CD1c-positive myeloid dendritic cell (primary cell): ENCODE results near the gene AP1M1.
"Not testable (repeated sequence)": the region's sequence is repeated elsewhere in the genome, so short reads cannot be mapped to it uniquely, and the experiment has no call there.

Experiments used
- DNase-seq: peaks from one replicate; pipeline ENCODE4 v3.0.0-alpha.2; 2016; ENCODE audit errors: extremely low spot score

AP1M1 gene

DNA sequence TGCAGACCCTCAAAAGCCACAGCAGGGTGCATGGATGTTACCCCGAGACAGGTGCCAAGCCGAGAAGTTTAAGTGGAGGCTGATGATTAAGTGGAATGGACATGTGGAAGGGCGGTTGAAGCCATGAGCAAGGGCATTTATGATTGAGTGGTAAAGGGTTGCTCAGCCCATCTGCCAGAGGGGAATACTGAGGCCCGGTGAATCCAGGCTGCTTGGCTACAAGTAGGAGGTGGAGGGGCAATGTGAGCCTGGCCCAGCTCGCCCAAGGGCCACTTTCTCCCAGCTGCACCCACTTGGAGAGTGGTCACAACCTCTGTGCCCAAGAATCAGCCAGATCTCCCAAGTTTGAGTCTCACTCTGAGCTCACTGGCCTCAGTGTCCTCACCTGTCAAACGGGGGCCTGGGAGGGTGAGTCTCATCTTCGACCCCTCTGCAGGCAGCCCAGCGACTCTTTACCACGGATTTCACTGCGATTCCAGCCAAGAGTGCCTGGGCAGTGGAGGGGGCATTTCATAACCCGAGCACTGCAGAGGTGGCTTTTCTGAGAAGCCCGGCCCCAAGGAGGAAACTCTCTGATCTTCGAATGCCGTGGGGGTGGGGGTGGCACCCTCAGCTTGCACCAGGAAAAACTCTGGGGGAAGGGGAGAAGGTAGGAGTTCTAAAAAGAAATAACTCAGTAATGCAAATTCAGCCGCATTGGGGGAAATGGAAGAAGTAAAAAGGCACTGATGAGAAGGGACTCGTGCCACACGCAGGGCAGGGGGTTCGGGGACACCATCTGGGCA, 64.1 kb downstream of the AP1M1 start:
- peak; percentile 36 for DNase-seq

DNA sequence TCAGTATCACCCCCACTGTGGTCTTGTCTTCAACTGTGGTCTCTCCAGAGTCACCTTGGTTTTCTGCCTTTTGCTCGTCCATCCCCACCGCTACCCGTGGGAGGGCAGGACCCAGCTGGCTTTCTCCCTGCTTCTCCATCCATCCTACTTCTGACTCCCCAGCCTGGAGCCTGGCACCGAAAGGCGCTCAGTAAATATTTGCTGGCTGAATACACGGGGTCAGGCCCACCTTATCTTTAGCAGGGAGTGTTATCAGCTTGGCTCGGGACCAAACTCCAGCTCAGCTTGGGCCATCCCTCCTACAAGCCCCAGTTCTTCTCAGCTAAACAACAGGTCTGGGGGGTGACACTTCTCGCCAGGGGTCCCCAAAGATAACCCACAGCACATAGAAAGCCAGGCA, 64.9 kb downstream of the AP1M1 start:
- DNase-seq, result no peak

DNA sequence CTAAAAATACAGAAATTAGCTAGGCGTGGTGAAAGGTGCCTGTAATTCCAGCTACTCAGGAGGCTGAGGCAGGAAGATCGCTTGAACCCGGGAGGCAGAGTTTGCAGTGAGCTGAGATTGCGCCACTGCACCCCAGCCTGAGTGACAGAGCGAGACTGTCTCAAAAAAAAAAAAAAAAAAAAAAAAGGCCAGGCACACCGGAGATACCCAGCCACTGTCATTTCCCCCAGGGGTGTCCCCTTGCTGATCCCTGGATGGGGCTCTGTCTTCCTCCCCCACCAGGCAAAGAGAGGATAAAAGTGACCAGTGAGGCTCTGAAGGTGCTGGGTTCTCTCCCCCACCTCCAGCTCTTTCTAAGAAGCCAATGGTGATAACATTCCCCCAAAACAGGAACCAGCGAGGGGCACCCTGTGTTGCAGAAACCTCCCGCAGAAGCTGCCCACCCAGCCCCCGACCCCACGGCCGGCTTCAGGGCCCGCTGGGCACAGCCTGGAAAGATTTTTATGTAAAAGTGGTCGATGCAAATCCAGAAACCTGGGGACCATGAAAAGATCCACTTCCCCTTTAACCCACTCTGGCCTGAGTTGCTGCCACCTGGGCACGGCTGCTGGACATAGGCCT, 65.5 kb downstream of the AP1M1 start:
- DNase-seq, result no peak

DNA sequence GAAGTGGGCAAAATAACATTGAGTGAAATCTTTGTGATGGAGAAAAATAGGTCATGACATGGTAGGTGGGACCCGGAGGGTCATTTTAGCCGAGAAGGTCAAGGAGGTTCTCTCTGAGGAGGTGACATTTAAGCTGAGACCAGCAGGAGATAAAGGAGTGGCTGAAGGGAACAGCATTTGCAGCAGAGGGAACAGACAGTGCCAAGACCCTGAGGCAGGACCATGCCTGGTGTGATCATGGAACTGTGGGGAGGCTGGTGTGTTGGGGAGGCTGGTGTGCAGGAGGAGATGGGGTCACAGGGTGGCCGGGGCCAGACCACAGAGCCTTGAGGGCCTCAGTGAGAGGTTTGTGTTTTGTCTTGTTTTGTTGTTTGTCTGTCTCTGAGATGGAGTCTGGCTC, 67.5 kb downstream of the AP1M1 start:
- DNase-seq, result no peak

DNA sequence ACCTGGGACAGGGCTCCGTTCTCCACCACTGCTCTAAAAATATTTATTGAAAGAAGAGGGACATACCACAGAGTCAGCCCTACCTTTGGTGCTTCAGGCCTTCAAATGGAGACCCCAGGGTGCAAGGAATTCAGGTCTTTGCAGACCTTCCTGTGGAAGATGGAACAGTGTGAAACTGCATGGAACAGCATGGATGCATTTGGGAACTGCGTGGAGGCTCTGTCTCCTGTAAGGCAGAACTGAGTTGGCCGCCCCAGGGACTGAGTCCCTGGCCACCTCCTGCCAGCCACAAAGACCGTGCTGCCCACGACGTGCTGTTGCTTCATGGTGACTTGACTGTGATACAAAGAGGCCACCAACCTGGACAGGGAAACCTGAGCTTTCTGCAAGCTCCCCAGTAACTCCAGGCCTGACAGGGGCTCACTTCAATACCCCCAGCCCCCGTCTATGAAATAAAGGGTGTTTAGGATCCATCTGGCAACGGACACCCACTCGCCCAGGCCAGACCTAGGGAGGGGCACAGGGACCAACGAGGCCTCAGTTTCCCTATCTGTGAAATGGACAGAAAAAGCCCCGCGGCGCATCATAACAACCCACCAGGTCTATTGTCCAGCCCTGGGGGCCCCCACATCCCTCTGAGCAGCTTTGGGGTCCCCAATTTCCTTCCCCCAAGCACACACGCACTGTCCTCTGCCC, 68.3 kb downstream of the AP1M1 start:
- DNase-seq, result no peak

DNA sequence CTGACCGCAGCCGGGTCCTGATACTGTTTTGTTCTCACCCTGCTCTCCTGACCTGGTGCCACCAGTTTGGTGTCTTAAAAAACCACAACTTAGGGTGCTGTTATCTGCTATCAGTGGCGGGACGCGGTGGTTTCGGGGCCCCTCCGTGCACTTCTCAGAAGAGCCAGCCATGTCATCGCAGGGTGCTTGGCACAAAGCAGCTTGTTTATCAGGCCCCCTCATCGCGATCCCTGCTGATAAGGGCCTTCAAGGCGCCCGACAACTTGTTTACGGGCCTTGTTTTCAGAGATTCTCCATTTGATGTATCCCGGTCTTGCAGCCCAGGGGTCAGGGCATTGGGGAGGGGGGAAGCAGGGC, 68.9 kb downstream of the AP1M1 start:
- no peak for DNase-seq

DNA sequence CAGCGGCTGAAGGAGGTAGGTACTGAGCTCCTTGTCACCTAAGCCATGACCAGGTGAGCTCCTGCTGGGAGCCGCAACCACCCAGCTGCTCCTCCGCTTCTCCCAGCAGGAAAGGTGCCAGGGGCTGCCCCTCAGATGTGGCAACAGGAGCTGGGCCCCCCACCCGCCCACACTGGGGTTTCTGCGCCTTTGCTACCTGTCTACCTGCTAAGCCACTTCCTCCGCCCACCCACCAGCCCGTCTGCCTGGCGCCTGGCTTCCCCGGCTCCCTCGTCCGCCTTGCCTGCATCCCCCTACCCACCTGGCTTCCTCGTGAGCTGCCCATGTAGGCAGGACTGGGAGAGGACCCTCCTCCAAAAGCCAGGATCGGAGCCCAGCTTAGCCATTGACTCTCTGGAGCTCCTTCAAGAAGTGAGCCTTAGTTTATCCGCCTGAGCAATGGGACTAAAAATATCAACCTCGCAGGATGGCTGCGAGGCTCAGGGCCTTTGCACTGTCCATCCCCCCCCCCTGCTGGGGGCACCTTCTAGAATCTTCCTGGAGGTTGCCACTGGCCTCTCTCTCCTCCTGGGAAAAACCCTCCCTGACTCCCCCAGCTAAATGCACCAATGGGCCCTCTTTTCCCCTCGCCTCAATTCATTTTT, 71.1 kb downstream of the AP1M1 start:
- no peak for DNase-seq

DNA sequence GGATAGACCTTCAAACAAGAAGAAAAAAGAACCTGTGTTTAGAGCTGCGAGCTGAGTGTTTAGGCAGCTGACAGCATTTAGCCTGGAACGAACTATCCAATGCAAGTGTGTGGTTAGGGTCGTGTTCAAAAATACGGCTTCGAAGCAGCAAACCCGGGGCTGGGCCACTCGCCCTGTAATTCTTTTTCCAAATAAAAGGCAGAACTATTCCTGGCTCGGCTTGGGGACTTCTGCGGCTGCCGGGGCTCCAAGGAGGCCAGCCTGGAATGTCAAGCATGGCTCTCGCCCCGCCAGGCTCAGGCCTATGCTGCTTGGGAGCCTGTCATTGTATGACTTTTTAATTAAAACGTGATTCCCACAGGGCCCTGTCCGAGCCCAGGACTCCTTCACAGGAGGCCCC, 75.2 kb downstream of the AP1M1 start:
- DNase-seq, result no peak

DNA sequence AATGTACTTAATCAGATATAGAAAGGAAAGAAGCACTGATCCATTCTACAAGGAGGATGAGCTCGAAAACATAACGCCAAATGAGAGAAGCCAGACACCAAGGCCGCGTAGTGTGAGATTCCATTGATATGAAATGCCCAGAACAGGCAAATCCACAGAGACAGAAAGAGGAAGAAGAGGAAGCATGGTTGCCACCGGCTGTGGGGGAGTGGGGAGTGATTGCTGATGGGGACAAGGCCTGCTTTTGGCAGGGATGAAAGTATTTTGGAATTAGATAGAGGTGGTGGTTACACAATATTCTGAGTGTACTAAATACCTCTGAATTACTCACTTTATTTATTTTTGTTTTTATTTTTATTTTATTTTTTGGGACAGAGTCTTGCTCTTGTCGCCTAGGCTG, 76.7 kb downstream of the AP1M1 start:
- peak; percentile 38 for DNase-seq

DNA sequence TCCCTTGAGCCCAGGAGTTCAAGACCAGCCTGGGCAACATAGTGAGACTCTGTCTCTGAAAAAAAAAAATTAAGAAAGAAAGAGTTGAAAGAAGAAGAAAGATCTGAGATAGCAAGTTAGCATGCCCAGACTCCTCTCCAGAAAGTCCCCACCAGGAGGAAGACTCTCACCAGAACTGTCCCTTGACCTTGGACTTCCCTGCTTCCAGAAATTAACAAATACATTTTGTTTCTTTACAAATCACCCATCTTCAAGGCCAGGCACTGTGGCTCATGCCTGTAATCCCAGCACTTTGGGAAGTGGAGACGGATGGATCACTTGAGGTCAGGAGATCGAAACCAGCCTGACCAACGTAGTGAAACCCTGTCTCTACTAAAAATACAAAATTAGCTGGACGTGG, 82.6 kb downstream of the AP1M1 start:
- DNase-seq, result no peak

DNA sequence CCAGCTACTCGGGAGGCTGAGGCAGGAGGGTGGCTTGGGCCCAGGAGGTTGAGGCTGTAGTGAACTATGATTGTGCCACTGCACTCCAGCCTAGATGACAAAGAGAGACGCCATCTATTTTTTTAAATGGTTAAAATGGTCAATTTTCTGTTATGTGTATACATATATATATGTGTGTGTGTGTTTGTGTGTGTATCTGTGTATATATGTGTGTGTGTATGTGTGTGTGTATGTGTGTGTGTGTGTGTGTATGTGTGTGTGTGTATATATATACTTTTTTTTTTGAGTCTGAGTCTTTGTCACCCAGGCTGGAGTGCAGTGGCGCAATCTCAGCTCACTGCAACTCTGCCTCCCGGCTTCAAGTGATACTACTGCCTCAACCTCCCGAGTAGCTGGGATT, 84.0 kb downstream of the AP1M1 start:
- DNase-seq, result no peak

DNA sequence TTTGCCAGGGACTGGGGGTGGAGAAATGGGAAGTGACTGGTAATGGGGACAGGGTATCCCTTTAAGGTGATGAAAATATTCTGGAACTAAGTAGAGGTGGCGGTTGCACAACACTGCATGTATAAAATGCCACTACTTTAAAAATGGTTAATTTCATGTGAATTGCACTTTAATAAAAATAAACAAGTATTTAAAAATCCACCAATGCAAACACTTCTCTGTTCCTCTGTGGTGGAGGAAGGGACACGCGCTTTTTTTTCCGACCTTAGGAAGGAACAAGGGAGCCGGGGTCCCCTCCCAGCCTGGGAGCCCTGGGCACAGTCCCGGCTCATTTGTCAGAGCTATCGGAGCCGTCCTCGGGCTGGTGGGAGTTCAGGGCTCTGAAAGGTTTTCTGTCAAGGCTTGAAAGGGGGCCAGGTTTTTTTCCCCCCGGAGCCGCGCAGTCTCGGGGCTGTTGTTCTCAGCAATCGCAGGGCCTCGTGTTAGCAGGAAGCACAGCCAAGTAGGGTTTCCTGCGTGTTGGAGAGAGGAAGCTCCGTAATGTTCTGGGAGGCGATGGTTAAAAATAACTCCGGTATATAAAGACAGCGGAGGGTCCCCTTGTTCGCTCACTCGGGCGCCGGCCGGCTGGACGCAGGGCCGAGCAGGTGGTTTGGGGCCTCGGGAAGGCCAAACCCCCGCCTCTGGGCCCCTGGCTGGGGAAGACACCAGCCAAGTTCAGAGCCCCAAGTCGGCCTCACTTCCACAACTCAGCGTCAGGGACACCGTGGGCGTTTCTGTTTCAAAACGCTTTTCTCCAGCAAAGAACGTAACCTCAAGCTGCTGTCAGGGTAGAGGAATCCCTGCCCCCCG, 85.7 kb downstream of the AP1M1 start:
- peak; percentile 96 for DNase-seq

DNA sequence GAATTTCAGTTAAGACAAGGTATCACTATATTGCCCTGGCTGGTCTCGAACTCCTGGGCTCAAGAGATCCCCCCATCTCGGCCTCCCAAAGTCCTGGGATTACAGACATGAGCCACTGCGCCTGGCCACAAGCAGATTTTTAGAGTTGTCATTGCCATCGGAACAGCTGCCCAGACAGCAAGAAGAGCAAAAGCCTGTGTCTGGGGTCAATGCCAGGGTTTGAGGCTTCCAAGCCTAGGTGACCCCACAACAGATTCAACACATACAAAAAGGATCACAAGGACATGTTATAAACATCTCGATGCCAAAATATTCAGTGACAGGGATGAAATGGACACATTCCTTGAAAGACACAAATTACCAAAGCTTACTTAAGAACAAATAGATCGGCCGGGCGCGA, 86.8 kb downstream of the AP1M1 start:
- DNase-seq, result no peak

DNA sequence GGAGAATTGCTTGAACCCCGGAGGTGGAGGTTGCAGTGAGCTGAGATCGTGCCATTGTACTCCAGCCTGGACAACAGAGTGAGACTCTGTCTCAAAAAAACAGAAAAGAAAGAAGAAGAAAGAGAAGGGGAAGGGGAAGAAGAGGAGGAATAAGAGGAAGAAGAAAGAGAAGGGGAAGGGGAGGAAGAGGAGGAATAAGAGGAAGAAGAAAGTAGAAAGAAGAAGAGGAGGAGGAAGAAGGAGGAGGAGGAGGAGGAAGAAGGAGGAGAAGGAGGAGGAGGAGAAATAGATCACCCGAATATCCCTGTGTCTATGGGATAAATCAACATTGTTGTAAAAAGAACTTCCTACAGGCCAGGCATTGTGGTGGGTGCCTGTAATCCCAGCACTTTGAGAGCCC, 87.4 kb downstream of the AP1M1 start:
- DNase-seq, result not testable (repeated sequence)

DNA sequence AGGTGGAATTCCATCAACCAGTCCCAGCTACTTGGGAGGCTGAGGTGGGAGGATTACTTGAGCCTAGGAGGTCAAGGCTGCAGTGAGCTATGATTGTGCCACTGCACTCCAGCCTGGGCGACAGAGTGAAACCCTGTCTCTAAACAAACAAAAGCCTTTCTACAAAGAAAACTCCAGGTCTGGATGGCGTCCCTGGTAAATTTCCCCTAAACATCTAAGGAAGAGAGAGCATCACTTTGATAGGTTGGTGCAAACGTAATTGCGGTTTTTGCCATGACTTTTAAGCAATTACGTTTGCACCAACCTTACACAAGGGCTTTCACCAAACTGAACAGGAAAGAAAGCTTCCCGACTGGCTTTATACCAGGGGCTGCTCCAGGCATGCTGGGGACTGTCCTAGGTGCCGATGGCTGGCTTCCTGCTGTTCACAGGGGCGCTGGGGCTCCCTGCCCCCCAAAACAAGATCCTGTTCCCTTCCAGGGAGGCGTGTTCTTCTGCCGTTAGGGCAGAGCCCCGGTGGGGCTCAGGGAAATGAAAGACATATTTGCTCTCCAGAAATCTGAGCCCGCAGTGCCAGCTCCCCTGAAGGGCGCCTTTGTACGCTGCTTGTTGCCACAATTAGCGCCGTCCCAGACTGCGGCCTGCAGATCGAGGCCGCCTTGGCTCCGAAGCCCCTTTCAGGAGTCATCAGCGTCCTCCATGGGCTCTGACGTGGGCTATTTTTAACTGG, 88.2 kb downstream of the AP1M1 start:
- peak; percentile 61 for DNase-seq

DNA sequence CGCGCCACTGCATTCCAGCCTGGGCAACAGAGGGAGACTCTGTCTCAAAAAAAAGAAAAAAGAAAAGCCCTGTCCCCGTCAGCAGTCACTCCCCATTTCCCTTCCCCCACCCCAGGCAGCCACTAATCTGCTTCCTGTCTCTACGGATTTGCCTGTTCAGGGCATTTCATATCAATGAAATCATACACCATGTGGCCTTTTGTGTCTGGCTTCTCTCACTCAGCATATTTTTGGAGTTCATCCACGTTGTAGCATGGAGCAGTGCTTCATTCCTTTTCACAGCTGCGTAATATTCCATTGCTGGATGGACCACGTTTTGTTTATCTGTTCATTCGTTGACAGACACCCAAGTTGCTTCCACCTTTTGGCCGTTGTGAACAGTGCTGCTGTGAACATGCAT, 90.8 kb downstream of the AP1M1 start:
- DNase-seq, result no peak

DNA sequence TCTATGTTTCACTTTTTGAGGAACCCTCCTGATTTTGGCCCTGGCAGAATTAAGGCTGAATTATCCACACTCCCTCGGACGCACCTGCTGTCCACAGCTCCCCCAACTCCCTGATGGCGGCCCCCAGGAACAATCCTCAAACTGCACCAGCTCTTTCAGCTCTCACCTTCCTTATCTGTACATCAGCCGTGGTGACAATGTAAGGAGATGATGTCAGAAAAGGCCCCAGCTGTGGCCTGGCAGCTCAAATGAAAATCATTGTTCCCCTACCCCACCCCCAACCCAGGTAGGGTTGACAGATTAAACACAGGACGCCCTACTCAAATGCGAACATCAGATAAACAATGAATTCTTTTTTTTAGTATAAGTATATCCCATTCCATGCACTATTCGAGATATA, 91.9 kb downstream of the AP1M1 start:
- DNase-seq, result no peak

DNA sequence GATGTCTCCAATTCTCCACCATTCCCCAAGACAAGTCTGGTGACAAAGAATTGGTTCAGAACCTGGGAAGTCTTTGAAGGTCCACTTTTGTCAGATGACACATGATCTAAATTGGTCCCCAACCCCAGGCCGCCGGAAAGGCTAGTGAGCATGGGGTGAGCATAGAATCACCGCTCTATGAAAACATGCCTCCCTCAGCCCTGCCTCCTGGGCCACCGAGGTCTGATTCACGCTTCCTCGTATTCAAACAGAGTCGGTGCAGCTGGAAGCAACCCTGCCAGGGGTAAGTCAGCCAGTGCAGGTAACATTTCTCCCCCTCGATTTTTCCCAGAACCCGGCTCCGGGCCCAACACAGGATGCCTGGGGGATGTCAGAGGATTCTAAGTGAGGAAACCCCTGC, 93.0 kb downstream of the AP1M1 start:
- no peak for DNase-seq

DNA sequence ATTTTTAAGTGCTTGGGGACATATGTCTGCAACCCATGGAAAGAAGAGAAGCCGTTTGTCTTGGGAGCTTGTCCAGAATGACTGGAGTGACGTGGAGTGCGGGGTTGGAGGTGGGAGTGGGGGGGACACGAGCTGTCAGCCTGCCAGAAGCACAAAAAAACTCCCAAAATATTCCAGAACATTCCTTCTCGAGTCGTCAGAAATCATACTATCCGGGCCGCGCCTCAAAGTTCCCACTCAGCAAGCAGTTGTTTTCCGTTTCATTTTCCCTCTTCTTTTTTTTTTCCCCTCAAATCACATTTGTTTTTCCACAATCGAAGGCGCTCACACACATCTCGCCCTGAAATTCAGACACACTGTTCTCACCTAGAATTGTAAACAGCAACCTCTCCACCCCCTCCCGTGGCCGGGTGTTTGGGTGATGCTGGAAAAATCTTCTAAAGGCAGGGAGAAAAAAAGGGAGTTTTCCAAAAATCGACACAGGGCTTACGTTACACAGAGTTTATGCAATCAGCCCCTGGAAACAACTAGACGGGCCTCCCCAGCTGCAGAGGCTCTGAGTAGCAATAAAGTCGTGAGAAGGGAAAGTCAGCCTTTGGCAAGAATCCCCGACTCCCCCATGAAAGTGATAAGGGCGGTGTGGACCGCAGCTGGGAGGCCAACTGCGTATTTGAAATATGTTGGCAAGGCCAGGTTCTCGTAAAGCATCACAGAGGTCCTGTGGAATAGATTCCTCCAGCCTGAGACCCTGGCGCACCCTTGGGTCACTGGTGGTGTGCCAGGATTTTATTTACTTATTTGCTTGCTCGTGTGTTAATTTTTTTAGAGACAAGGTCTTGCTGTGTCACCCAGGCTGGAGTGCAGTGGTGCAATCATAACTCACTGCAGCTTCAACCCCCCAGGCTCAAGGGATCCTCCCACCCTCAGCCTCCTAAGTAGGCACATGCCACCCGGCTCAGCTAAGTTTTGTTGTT, 95.7 kb downstream of the AP1M1 start:
- DNase-seq, result peak; percentile 10

DNA sequence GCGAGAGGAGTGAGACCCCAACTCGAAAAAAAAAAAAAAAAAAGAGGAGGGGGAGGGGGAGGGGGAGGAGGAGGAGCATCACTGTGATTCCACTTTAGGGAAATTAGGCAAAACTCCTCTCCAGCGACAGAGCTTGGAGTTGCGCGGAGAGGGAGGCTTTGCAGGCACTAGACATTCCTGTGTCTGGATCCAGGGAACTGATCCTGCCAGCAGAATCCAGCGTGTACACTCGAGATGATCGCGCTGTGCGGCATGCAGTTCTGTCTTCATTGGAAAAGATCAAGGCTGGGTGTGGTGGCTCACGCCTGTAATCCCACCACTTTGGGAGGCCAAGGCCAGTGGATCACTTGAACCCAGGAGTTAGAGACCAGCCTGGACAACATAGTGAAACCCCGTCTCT, 97.3 kb downstream of the AP1M1 start:
- DNase-seq, result no peak
